Measurements from ENCODE around the gene VRK1.

DNA sequence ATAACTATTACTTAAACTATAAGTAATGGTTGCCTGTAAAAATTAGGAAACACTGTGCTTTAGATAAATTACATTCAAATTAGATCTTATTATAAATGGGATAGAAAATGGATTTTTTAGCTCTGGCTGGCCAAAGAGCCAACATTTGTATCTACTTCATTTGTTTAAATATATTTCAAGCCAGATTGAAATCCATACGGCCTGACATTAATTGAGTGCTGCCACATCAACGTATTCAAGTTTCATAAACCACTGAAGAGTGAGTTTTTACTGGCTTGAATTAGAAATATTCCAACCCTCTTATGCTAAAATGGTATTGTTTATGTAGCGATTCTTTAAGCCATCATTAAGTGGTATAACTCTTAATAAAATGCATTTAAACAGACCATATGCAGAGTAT lies 133.3 kb downstream of the VRK1 start:
- TF ChIP-seq, protein P1, sequence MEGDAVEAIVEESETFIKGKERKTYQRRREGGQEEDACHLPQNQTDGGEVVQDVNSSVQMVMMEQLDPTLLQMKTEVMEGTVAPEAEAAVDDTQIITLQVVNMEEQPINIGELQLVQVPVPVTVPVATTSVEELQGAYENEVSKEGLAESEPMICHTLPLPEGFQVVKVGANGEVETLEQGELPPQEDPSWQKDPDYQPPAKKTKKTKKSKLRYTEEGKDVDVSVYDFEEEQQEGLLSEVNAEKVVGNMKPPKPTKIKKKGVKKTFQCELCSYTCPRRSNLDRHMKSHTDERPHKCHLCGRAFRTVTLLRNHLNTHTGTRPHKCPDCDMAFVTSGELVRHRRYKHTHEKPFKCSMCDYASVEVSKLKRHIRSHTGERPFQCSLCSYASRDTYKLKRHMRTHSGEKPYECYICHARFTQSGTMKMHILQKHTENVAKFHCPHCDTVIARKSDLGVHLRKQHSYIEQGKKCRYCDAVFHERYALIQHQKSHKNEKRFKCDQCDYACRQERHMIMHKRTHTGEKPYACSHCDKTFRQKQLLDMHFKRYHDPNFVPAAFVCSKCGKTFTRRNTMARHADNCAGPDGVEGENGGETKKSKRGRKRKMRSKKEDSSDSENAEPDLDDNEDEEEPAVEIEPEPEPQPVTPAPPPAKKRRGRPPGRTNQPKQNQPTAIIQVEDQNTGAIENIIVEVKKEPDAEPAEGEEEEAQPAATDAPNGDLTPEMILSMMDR (IDR thresholded peaks at IDR 0.05; ENCODE audit: borderline replicate concordance, extremely low read depth, low read length, poor library complexity, severe bottlenecking), result no peak
- TF ChIP-seq EZH2 (IDR thresholded peaks at IDR 0.05; ENCODE audit: borderline replicate concordance, low read depth, low read length, severe bottlenecking), result no peak

Data from DND-41 (cell line).